ENCODE data around the gene OCA2. TPM values are rescaled to one million over a fixed set of nuclear protein-coding genes. Genes with fewer than 3 reads are reported as not detected.

OCA2 gene
- total RNA-seq, 1 experiment from 2014 or later: 0.31 TPM

DNA sequence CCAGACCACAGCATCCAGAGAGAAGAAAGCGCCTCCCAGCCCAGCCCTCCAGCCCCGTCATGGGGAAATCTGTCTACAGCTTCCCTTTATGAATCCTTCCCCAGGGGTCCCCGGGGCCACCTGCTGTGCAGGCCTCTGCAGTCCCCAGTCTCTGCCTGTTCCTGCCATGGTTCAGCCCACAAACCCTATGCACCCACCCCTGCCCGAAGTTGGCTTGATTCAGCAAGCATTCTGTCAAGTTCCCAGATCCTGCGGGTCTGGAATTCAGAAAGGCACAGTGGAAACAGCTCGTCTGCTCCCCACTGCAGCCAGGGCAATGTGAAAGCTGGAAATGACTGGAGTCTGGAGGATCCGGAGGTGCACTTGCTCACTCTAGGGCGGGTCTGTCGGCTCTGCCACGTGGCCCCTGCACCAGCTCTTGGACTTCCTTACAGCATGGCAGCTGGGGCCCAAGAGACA lies 2.9 kb upstream of the OCA2 start:
- Histone ChIP-seq H2BK15ac (ENCODE audit: low read depth, low read length) (no peak overlapping the region), H2BK20ac (ENCODE audit: low read depth, low read length, poor library complexity, severe bottlenecking) (no peak overlapping the region), H3K4ac (ENCODE audit: low read depth, low read length) (no peak overlapping the region), H3K18ac (ENCODE audit: insufficient read length, low read depth, low read length) (no peak overlapping the region), H3K56ac (ENCODE audit: insufficient read length, low read depth, low read length) (no peak overlapping the region), H3K9ac (ENCODE audit: extremely low read depth, insufficient read length, low read length) (no peak overlapping the region), H3K27me3 (ENCODE audit: insufficient read depth, low read length) (peaks cover 46% of the 10 kb centered on the region), H4K8ac (replicated peaks; ENCODE audit: insufficient read length, low read depth, low read length) (no peak overlapping the region), H3K9me3 (ENCODE audit: control insufficient read depth, low read depth, low read length) (no peaks in the 10 kb centered on the region), H3K79me2 (ENCODE audit: insufficient read depth, low read length) (no peaks in the 10 kb centered on the region), H3K23me2 (ENCODE audit: insufficient read length, low read depth, low read length, poor library complexity, severe bottlenecking) (peaks cover 11% of the 10 kb centered on the region), H4K5ac (ENCODE audit: insufficient read length, low read depth, low read length) (no peak overlapping the region), H3K4me2 (ENCODE audit: insufficient read depth, insufficient read length, low read length) (no peak overlapping the region), H4K20me1 (ENCODE audit: control insufficient read depth, insufficient read depth, insufficient read length) (no peaks in the 10 kb centered on the region), H3T11ph (ENCODE audit: low read length) (no peak overlapping the region), H3K23ac (ENCODE audit: insufficient read length, low read depth, low read length) (no peak overlapping the region), H3K4me1 (ENCODE audit: insufficient read depth, low read length) (no peaks in the 10 kb centered on the region; the same call in 1 of the 2 replicates), H2BK12ac (ENCODE audit: insufficient read length, low read depth, low read length) (no peak overlapping the region), H2BK5ac (ENCODE audit: insufficient read length, low read length) (no peak overlapping the region), H4K91ac (ENCODE audit: insufficient read length, low read depth, low read length) (no peak overlapping the region), H2AK5ac (ENCODE audit: insufficient read length, low read length) (no peak overlapping the region), H2BK120ac (ENCODE audit: low read depth, low read length, poor library complexity, severe bottlenecking) (no peak overlapping the region), H3K14ac (ENCODE audit: insufficient read depth, low read length) (no peak overlapping the region), H3K79me1 (ENCODE audit: insufficient read depth, low read depth, low read length, poor library complexity, severe bottlenecking) (no peaks in the 10 kb centered on the region), H2AFZ (ENCODE audit: low read length) (no peak overlapping the region), H3K27ac (ENCODE audit: insufficient read length, low read depth, low read length) (no peak overlapping the region)
- TF ChIP-seq, protein P1, sequence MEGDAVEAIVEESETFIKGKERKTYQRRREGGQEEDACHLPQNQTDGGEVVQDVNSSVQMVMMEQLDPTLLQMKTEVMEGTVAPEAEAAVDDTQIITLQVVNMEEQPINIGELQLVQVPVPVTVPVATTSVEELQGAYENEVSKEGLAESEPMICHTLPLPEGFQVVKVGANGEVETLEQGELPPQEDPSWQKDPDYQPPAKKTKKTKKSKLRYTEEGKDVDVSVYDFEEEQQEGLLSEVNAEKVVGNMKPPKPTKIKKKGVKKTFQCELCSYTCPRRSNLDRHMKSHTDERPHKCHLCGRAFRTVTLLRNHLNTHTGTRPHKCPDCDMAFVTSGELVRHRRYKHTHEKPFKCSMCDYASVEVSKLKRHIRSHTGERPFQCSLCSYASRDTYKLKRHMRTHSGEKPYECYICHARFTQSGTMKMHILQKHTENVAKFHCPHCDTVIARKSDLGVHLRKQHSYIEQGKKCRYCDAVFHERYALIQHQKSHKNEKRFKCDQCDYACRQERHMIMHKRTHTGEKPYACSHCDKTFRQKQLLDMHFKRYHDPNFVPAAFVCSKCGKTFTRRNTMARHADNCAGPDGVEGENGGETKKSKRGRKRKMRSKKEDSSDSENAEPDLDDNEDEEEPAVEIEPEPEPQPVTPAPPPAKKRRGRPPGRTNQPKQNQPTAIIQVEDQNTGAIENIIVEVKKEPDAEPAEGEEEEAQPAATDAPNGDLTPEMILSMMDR (conservative IDR thresholded peaks at IDR 0.05): no peak
- Mint-ChIP-seq H3K4me3 (no peak overlapping the region), H3K36me3 (ENCODE audit: insufficient read depth in 1 of 3, low read depth in 3 of 3) (peaks cover 0 to 8% (median 0%) of the 10 kb centered on the region in 3 experiments; a peak in 2 of 7 replicates), H3K27me3 (ENCODE audit: low read depth) (peaks cover 83% of the 10 kb centered on the region), H3K27ac (no peak overlapping the region), H3K4me1 (peaks cover 29% of the 10 kb centered on the region in 2 experiments), H3K9me3 (peaks cover 8 to 11% of the 10 kb centered on the region in 2 experiments)
- no CpG with 5 or more reads among the region's 10 CpGs for WGBS (ENCODE audit: extremely low coverage, insufficient read length, low lambda C conversion rate)
- DNase-seq: peak; percentile 26

All from H9 (cell line).